NCI-H345 treated with DMSO at 0.1 percent for 48 hours (cell line): ENCODE measurements around the gene GRIK4.
"Not testable (repeated sequence)": the region's sequence is repeated elsewhere in the genome, so short reads cannot be mapped to it uniquely, and the experiment has no call there.

ENCODE experiments used
- DNase-seq: peaks from one replicate; lab custom pipeline; 2025; ENCODE audit not compliant: unreplicated experiment; lab: John Stamatoyannopoulos, UW

Gene GRIK4

DNA sequence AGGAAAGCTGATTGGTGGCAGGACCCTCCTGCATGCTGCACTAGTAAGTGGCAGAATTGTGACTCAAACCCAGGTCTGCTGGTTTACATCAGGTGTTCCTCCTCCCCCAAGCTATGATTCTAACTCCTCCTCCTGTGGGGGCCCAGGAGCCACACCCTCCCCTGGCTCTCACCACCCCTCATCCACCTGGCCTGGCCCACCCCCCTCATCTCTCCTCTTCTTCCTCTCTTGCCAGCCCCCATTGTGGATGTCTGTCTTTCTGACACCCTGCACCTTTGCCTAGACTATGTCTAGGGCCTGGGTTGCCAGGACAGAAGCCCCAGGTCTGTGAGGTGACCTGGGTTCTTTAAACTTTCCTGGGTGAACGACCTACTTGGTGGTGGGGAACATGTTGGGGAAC, 59.9 kb downstream of the GRIK4 start:
- no peak for DNase-seq

DNA sequence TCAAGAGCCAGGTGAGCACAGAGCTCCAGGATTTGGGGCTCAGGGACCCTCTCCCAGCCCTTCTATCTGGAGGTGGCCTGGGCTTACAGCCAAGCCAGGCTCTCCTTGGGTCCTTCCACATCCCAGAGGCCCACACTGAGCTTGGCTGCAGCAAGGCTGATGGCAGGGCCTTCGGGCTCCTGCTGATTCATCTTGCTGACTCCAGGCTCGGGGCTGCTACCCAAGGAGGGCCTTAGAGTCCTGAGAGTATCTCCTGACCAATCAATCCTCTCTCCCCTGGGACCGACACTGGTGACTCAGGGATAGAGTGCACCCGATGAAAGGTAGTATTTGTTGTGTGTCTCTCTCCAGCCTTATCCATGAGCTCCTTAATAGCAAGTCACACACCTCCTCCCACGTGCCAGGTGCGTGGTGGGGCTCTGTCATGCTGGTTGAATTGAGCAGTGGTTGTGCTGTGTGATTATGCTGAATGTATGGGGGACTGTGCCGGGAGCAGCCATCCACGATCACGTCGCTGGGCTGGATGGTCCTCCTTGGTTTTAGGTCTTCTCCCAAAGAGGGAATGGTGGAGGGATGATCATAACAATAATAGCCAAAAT, 62.3 kb downstream of the GRIK4 start:
- DNase-seq, result no peak

DNA sequence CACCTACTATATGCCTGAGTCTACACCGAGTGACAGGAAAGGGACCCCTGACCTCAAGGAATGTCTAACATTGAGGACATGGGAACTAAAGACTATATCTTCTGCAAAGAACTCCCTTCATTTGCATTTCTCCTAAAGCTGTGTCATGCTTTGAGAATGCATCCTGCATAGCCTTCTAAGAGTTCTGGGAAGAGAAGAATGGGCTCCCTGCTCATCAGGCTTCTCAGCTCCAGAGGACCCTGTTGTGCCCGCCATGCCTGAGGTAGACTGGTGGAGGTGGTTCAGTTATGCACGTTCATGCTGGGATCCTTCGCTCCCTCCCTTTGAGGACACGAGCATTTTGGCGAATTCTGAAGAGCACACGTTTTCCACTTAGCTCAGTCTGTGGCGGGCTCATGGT, 63.3 kb downstream of the GRIK4 start:
- no peak for DNase-seq

DNA sequence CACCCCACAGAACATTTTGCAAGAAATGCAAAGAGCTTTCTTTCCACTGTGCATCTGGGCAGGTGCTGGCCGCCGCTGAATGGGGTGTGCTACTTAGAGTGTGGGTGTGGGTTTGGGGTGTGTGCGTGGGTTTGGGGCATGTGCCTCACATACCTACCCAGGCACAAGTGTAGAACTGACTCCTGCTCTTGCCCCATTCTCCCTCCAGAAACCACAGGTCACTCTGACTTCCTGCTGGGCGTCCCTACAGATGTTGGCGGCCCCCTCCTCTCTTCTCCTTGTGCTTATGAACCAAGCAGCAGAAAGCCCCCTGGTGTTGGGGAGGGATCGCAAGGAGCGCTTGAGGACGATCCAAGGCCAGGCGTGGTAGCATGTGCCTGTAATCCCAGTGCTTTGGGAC, 63.9 kb downstream of the GRIK4 start:
- no peak for DNase-seq

DNA sequence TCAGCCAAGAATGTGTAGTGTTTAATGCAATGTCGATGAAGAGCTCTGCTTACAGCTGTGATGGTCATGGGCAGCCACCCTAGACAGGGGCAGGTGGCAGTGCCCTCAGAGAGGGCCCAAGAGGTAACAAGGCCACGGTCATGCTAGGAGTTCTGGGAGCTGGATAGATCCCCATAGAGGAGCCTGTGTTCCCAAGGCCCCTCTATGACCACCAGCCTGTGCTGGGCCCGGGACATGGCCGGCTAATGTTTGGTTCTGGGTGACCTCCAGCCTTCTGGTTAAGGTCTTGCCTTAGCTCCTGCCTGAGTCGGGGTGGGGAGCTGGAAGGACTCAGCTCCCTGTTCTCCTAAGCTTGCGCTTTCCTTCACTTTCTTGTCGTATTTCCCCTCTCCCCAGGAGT, 65.1 kb downstream of the GRIK4 start:
- DNase-seq, result no peak

DNA sequence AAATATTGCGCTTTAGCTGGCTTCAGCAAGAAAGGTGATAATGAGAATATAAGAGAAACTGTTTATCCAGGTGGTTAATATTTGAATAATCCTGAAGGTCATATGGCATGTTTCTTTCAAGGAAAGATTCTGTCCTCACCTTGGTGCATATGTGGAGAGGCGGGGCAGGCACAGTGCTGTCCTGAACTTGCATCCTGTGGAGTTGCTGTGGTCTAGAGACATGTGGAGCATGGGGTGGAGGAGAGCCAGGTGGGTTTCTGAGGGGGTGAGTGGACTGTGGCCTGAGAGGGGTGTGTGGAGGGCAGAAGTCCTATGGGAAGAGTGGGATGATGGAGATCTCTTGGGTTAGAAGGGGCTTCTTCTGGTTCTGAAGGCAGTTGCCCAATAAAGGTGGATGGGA, 65.5 kb downstream of the GRIK4 start:
- no peak for DNase-seq

DNA sequence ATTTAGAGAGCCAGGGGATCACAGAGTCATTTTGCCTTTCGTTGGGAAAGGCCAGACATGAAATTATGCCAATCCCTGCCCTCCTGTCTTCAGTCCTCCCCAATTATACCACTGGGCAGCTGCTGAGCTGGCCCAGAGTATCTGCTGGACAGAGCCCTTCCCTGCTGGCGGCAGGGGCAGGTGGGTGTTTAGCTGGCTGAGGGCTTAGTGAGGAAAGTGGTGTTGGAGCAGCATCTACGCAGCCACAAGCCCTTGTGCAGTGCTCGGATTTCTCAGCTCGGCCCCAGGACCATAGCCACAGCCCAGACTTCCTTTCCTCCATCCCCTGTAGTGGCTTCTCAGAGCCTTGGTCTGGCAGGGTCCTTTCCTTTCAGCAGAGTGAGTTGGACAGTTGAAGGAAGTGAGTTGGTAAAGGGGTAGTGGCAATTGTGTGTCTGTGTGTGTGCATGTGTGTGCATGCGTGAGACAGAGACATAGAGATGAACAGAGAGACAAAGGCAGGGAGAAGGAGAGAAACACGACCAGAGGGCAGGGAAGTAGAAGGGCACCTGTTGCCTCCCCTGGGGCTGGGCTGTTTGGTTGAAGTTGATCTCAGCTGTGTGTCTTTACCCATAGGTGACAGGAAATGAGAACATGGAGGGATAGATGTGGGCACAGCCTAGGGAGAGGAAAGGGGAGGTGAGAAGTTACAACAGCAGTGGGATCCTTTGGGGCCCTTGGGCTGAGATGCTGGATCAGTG, 66.2 kb downstream of the GRIK4 start:
- DNase-seq, result no peak

DNA sequence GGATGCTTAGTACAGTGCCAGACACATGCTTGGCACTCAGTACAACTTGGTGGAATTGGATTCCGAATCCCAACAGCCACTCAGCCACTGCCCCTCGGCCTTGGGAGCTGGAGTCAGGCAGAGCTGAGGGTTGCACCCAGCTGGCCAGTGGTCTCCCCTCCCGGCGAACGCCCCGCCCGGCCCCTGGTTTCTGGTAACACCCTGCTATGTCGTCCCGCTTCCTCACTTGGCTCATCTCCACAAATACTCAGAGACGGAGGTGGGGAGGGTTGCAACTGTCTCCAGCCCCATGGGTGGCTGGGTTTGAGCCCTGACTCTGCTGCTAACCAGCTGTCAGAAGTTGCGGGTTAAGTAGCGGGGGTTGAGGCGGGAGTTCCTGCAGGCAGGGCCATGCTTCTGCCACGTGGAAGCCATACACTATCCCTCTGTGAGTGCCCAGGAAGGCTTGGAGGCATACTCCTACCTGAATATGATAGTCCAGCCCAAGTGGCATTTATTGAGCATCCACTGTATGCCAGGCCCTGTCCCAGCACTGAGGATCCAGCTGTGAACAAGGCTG, 67.1 kb downstream of the GRIK4 start:
- no peak for DNase-seq

DNA sequence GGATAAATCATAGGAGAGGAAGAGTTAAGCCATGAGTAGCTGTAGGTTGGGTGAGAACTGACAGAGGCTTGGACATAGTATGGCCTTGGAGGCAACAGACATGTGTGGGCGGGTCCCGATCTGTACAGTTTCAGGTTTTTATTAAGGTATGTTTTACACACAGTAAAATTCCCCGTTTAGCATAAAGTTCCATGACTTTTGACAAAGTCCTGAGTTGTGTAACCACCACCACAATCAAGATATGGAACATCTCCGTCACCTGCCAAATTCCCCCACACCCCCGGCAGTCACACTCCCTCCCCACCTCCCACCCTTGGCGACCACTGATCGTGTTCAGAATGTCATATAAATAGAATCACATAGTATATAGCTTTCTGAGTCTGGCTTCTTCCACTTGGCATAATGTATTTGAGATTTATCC, 68.1 kb downstream of the GRIK4 start:
- no peak for DNase-seq

DNA sequence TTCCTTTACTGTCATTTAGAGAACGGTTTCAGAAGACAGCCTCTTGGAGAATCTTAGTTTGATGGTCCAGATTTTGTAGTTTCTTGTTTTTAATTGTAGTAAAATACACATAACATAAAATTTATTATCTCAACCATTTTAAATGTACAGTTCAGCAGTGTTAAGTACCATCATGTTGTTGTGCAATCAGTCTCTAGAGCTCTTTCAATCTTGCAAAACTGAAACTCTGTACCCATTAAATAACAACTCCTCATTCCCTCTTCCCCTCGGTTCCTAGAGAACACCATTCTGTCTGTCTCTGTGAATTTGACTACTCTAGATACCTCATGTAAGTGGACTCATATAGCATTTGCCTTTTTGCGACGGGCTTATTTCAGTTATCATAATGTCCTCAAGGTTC, 69.8 kb downstream of the GRIK4 start:
- DNase-seq, result no peak

DNA sequence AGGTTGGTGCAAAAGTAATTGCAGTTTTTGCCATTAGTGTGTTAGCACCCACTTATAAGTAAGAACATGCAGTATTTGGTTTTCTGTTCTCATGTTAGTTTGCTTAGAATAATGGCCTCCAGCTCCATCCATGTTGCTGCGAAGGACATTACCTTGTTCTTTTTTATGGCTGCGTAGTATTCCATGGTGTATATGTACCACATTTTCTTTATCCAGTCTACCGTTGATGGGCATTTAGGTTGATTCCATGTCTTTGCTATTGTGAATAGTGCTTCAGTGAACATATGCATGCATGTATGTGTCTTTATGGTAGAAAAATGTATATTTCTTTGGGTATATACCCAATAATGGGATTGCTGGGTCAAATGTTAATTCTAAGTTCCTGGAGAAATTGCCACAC, 71.0 kb downstream of the GRIK4 start:
- DNase-seq, result not testable (repeated sequence)

DNA sequence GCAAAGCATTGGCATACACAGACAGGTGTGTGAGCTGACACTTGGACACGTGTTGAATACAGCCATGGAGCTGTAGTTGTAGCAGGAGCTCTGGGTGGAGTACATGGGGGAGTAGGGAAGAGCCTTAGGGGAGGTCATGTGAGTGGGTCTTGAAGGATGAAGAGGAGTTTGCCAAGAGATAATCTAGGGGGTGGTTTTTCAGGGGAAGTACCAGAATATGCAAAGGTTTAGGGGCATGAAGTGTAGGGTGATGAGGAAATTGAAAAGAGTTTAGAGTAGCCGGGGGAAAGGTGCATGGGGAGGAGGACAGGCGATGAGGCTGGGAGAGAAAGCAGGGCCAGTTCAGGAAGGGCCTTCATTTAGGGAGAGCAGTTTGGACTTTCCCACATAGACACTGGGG, 74.5 kb downstream of the GRIK4 start:
- DNase-seq, result no peak

DNA sequence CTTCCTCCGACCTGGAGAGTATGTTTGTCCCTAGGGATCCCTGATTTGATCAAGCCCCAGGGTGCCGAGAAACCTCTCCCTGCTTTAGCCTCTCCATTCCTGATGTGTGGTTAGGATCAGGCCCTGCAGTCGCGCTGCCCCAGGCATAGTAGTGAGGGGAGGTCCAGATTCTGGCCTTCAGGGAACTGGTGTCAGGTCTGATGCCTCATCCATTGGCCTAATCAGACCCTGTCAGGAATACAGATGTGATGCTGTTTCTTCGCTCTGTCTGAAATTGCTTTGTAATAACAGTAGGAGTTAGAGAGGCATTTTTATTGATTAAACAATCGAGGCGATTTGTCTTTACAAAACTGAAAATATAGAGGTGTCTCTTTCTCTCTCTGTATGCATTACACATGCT, 75.2 kb downstream of the GRIK4 start:
- no peak for DNase-seq

DNA sequence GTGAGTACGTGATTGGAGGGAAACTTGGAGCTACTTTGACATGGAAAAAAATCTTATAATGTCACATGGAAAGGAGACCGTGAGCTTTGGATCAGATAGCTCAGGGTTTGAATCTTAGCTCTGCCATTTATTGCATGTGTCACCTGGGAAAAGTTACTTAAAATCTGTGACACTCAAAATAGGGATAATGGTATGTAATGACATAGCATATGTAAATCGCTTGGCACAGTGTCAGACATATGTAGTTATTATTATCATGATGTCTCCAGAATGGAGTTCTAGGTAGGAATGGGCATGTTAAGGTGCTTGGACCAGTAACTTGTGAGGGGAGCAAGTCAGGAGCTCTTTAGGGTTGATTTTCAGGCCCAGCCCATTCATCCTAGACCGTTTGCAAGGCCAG, 75.8 kb downstream of the GRIK4 start:
- no peak for DNase-seq

DNA sequence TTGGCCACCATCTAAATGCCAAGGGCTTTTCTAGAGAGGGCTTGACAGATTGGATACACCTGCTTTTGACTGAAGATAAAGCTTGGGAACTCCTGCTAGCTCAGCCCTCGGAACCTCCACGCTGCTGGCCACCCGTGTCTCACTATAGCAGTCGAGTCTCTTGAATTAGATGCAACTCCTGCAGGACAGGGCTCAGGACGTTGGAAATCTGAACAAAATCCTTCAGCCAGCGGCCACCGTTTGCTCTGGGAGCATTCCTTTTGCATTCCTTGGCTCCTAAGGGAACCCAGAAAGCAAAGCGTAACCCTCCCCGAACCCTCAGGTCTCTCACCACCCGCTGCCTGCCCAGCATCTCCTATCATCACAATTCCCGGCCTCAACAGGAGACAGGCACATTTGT, 77.8 kb downstream of the GRIK4 start:
- DNase-seq, result no peak

DNA sequence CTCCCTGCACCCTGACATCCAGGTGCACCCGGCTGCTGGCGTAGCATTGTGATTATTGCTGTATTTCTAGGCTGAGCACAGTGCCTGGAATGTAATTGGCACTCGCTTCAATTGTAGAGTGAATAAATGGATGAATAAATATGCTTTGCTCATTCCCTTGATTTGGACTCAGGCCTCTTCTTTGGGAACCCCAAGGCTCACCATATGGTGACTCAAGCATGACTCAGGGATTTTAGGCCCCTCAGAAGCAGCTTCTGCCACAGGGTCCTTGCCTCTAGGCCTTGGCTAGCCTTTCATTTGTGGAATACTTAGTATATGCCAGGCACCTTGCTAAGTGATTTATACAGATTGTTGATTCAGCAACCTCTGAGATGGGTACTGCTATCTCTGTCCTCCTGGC, 78.9 kb downstream of the GRIK4 start:
- DNase-seq, result no peak

DNA sequence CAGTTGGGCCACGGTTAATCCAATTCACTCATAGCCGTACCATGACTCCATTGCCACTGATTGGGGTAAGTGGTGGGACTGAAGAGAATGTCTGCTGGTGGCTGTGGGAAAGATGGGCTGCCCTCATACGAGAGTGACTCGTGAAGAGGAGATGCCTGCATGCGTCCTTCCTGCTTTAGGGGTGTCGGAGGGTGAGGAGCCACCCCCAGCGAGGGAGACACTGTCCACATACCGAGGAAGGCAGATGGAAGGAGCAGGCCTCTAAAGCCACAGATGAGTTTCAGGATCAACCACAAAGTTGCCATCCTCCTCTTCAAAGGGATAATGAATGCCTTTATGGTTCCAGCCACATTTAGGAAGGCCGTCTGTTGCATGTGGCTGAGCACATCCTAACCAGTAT, 83.2 kb downstream of the GRIK4 start:
- no peak for DNase-seq

DNA sequence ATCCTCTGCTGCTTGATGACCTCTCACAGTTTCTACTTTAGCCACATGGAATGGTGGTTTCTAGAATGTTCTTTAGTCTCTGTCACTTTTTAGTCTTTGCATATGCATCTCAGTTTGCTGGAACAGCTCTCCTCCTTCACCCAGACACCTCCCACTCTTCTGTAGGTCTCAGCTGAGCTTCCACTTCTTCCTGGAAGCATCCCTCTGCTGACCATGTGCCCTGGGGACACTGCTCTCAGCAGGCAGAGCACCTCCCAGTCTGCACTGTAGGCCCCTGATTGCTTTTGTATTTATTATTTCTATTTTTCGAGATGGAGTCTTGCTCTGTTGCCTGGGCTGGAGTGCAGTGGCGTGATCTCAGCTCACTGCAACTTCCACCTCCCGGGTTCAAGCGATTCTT, 84.0 kb downstream of the GRIK4 start:
- no peak for DNase-seq

DNA sequence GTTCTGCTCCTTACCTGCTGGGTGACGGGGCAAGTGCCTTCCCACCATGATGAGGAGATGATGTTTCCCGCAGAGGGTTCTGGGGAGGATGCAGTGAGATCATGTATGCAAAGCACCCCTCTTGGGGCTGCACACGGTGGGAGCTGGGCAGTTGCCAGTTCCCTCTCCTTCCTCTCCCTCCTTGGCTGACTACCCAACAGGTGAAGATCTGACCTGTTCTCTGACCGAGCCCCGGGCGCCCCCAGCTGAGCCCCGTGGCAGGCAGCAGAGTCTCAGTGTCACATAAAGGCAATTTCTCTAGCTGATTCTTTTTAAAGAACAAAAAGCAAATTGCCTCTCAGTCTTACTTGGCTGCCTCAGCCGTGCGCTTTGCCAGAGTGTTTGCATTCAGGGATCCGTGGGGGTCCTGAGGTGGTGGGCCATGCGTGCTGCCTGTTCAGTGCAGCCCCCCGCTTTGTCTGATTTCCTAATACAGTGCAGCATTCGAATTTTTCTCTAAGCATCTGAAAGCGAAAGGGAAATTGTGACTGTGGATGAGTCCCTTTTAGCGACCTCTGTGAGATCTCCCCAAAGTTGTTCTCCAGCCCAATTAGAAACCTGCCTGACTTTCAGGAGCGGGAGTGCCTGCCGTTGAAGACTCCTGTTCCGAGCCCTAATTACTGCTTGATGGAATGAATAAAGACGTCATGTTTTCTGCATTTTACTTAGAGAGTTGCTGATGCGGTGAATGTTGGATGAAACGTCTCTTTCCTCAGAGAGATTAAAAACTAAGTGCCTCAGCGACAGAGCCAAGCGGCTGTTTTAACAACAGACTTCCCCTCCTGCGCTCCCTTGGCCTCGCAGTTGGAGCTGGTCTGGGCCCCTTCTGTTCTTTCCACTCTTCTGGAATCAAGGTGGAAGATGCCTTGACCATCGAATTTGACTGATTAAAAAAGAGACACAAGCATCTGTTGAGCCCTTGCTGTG, 86.0 kb downstream of the GRIK4 start:
- DNase-seq, result no peak

DNA sequence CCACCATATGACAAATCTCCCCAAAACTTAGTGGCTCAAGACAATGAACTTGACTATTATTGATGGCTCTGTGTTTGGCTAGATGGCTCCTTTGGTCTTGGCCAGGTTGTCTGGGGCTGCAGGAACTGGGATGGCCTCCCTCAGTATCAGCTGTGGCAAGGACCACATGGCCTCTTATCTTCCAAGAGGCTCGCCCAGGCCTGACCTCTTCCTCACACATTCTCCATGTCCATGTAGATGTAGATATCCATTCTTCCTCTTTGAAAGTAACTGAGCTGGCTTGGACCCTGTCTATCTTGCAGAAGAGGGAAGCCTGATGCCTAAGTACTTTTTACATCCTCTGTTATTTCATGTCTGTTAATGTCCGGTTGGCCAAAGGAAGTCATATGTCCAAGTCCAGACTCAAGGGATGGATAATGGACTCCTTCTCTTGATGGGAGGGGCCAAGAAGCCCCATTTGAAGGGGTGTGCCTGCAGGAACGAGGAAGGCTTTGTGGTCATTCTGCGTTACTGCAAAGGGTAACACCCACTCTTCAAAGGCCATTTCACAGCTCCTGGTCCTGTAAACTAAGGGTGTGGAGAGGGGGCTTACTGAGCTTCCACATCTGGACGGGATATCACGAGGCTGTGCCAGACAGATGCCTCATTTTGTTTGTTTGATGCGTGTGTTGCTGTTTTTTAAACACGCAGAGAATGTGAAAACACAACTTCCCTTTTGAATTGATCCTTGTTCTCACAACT, 87.1 kb downstream of the GRIK4 start:
- no peak for DNase-seq
